GM12872 (cell line): ENCODE data around the gene RAD21L1.

Experiments used
- TF ChIP-seq, protein P1 (sequence below): IDR thresholded peaks from 3 replicates; pipeline ENCODE4 v1.5.1; 2011; ENCODE audit warnings: low read depth, mild to moderate bottlenecking, low read length, moderate library complexity; ENCODE audit not compliant: insufficient read depth

RAD21L1 gene

GRCh38 chr20:1278993-1279392 is 53.1 kb downstream of the RAD21L1 start:
- TF ChIP-seq, protein P1, sequence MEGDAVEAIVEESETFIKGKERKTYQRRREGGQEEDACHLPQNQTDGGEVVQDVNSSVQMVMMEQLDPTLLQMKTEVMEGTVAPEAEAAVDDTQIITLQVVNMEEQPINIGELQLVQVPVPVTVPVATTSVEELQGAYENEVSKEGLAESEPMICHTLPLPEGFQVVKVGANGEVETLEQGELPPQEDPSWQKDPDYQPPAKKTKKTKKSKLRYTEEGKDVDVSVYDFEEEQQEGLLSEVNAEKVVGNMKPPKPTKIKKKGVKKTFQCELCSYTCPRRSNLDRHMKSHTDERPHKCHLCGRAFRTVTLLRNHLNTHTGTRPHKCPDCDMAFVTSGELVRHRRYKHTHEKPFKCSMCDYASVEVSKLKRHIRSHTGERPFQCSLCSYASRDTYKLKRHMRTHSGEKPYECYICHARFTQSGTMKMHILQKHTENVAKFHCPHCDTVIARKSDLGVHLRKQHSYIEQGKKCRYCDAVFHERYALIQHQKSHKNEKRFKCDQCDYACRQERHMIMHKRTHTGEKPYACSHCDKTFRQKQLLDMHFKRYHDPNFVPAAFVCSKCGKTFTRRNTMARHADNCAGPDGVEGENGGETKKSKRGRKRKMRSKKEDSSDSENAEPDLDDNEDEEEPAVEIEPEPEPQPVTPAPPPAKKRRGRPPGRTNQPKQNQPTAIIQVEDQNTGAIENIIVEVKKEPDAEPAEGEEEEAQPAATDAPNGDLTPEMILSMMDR: no peak

DNA sequence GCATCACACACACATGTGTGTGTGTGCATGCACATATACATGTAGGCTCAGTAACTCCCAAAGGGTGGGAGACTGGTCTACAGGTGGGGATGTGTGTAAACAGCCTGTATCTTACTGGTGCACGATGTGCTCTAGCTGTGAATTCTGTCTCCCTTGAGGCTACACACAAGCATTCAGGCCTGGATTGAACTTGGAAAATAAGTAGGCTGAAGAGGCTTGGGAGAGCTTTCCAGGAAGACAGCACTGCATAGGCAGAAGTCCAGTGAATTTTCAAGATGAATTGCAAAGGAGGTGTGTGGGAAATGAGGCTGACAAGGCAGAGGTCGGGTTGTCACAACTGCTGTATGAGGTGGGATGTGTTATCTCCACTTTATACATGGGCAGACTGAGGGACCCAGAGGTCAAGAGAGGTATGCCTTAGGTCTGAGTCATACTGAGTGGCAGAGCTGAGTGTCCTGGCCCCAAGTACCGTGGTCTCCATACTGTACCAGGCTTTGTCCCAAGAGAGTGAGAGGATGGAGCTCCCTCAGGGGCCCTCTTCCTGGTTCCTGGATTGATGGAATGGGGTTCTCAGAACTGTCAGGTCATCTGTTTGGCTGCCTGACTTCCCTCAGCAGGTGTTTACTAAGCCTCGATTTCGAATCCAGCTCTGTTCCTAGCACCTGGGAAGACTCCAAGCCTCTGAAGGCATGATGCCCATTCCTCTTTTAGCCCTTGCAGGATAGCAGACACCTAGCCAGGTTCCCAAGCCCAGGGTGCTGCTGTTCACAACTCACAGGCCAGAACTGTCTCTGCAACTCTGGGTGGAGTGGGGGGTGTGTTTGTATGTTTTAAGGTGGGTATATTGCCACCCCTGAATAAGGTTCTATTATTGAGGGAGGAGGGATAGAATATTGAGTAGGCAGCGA is 54.6 kb downstream of the RAD21L1 start:
- TF ChIP-seq, protein P1: no peak

- TF ChIP-seq, protein P1: no peak
Measured at GRCh38 chr20:1281279-1282057, 55.6 kb downstream of the RAD21L1 start.

DNA sequence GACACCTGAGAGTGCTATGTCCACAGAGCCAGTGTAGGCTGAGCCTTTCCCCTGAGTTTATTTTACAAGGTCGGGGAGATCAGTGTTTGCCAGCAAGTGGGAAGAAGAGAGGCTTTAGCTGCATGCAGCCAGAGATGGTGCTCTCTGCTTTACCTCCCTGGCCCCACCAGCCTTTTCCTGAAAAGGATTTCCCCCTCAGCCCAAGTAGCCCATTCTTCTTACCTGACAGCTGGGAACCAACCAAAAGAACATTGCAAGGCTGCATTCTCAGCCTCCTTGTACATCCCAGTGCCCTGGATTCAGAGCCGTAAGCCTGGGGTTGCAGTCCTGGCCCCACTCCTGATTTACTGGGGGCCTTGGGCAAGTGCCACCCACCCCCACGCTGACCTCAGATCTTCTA is 57.1 kb downstream of the RAD21L1 start:
- TF ChIP-seq, protein P1: no peak

GRCh38 chr20:1283522-1284510 is 58.0 kb downstream of the RAD21L1 start:
- TF ChIP-seq, protein P1: no peak

- TF ChIP-seq, protein P1: no peak
Measured at GRCh38 chr20:1286267-1287024, 60.6 kb downstream of the RAD21L1 start.
